GM06990 (cell line): Measurements from ENCODE around the gene PTPRF.

Source experiments
- DNase-seq: peaks from one replicate; pipeline ENCODE4 v3.0.0-alpha.2; 2011; ENCODE audit not compliant: insufficient read length; ENCODE audit errors: extremely low read depth
- H3K27me3 ChIP-seq: replicated peaks from 2 replicates; pipeline ENCODE4 v1.6.0; 2011; ENCODE audit warnings: low read length; ENCODE audit not compliant: control insufficient read depth, insufficient read depth
- H3K36me3 ChIP-seq: 2 replicates; pipeline ENCODE4 v1.5.1; 2011; ENCODE audit warnings: low read length; ENCODE audit not compliant: control insufficient read depth, insufficient read depth
- H3K4me3 ChIP-seq: replicated peaks from 2 replicates; pipeline ENCODE4 v1.5.1; 2011; ENCODE audit warnings: low read depth, mild to moderate bottlenecking, control low read depth, low read length
- CTCF ChIP-seq: IDR thresholded peaks from 2 replicates; pipeline ENCODE4 v1.5.1; 2011; ENCODE audit warnings: low read length, control low read depth, mild to moderate bottlenecking, inconsistent platforms; ENCODE audit not compliant: insufficient read depth, poor library complexity, severe bottlenecking

PTPRF gene

GRCh38 chr1:43600033-43601020, 69.6 kb downstream of the PTPRF start:
- no peak for DNase-seq
- H3K36me3 ChIP-seq: no peaks in the 10 kb centered on the region

GRCh38 chr1:43602990-43603389, 72.3 kb downstream of the PTPRF start:
- no peak for DNase-seq

More at GRCh38 chr1:43600033-43601020, 69.6 kb downstream of the PTPRF start:
- Histone ChIP-seq H3K4me3 (no peak overlapping the region), H3K27me3 (no peaks in the 10 kb centered on the region)
- no peak for TF ChIP-seq CTCF

GRCh38 chr1:43604192-43604591, 73.5 kb downstream of the PTPRF start:
- no peak for TF ChIP-seq CTCF
- H3K27me3 ChIP-seq: no peaks in the 10 kb centered on the region
- no peak for DNase-seq
- no peaks in the 10 kb centered on the region for H3K36me3 ChIP-seq
- H3K4me3 ChIP-seq: no peak overlapping the region

More at GRCh38 chr1:43602990-43603389, 72.3 kb downstream of the PTPRF start:
- no peaks in the 10 kb centered on the region for H3K36me3 ChIP-seq
- H3K27me3 ChIP-seq: no peaks in the 10 kb centered on the region
- H3K4me3 ChIP-seq: no peak overlapping the region
- no peak for TF ChIP-seq CTCF

- Histone ChIP-seq H3K36me3 (no peaks in the 10 kb centered on the region), H3K27me3 (no peaks in the 10 kb centered on the region), H3K4me3 (no peak overlapping the region)
- DNase-seq: no peak
- no peak for TF ChIP-seq CTCF
Measured at GRCh38 chr1:43605157-43605556, 74.5 kb downstream of the PTPRF start.

GRCh38 chr1:43605766-43606165, 75.1 kb downstream of the PTPRF start:
- TF ChIP-seq CTCF: no peak

GRCh38 chr1:43606624-43607023, 75.9 kb downstream of the PTPRF start:
- TF ChIP-seq CTCF: no peak
- DNase-seq: no peak
- no peaks in the 10 kb centered on the region for H3K27me3 ChIP-seq
- no peak overlapping the region for H3K4me3 ChIP-seq
- H3K36me3 ChIP-seq: no peaks in the 10 kb centered on the region

More at GRCh38 chr1:43605766-43606165, 75.1 kb downstream of the PTPRF start:
- Histone ChIP-seq H3K27me3 (no peaks in the 10 kb centered on the region), H3K36me3 (no peaks in the 10 kb centered on the region), H3K4me3 (no peak overlapping the region)
- DNase-seq: no peak
